ENCODE results near the gene RTBDN. TPM values are rescaled to one million over a fixed set of nuclear protein-coding genes. Genes with fewer than 3 reads are reported as not detected.

The RTBDN gene
- total and polyA plus RNA-seq, 10 of the 15 experiments (the other 5 are each of a cell fraction or from before 2014, with no cell fraction given) = 0.45 TPM; not detected in 9

GRCh38 chr19:12806242-12807081 is 27.9 kb downstream of the RTBDN start, which contains the start of gene RNASEH2A (continued):
- no peak for TF ChIP-seq CHD1 (IDR thresholded peaks at IDR 0.05; ENCODE audit: low read depth, low read length)
- TF ChIP-seq, protein P1, sequence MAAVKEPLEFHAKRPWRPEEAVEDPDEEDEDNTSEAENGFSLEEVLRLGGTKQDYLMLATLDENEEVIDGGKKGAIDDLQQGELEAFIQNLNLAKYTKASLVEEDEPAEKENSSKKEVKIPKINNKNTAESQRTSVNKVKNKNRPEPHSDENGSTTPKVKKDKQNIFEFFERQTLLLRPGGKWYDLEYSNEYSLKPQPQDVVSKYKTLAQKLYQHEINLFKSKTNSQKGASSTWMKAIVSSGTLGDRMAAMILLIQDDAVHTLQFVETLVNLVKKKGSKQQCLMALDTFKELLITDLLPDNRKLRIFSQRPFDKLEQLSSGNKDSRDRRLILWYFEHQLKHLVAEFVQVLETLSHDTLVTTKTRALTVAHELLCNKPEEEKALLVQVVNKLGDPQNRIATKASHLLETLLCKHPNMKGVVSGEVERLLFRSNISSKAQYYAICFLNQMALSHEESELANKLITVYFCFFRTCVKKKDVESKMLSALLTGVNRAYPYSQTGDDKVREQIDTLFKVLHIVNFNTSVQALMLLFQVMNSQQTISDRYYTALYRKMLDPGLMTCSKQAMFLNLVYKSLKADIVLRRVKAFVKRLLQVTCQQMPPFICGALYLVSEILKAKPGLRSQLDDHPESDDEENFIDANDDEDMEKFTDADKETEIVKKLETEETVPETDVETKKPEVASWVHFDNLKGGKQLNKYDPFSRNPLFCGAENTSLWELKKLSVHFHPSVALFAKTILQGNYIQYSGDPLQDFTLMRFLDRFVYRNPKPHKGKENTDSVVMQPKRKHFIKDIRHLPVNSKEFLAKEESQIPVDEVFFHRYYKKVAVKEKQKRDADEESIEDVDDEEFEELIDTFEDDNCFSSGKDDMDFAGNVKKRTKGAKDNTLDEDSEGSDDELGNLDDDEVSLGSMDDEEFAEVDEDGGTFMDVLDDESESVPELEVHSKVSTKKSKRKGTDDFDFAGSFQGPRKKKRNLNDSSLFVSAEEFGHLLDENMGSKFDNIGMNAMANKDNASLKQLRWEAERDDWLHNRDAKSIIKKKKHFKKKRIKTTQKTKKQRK (IDR thresholded peaks at IDR 0.05; ENCODE audit: low read depth, low read length) = no peak
- no peak for TF ChIP-seq STAT3 (IDR thresholded peaks at IDR 0.05; ENCODE audit: low read depth, low read length)

GRCh38 chr19:12804051-12804450 is 30.3 kb downstream of the RTBDN start:
- DNase-seq (ENCODE audit: low read depth, low spot score) (no peak), FAIRE-seq (no peak), ATAC-seq (no peak)
- Histone ChIP-seq H4K20me1 (ENCODE audit: control insufficient read depth, insufficient read depth) (no peaks in the 10 kb centered on the region), H3K36me3 (ENCODE audit: control insufficient read depth in 2 of 2, insufficient read depth in 2 of 2, low read length in 1 of 2) (peaks cover 0 to 1% of the 10 kb centered on the region in 2 experiments; a peak in 3 of 4 replicates), H3K27ac (ENCODE audit: control insufficient read depth, insufficient read depth) (no peak overlapping the region), H3K27me3 (replicated peaks in 1 of 2; ENCODE audit: control insufficient read depth in 2 of 2, insufficient read depth in 2 of 2, low read length in 1 of 2) (no peaks in the 10 kb centered on the region), H3K4me1 (ENCODE audit: control insufficient read depth, insufficient read depth, low read length) (peaks cover 19% of the 10 kb centered on the region), H3K4me3 (no peak overlapping the region), H3K4me2 (ENCODE audit: control insufficient read depth, insufficient read depth) (no peak overlapping the region), H3K79me2 (ENCODE audit: control insufficient read depth, insufficient read depth, low read length) (peaks cover 20% of the 10 kb centered on the region), H2AFZ (ENCODE audit: control insufficient read depth, low read depth, low read length) (no peak overlapping the region), H3K9me3 (replicated peaks; ENCODE audit: control insufficient read depth, insufficient read depth, low read length) (no peaks in the 10 kb centered on the region), H3K9ac (ENCODE audit: control insufficient read depth, insufficient read depth, low read length) (no peak overlapping the region)
- BruUV-seq (replicated peaks) = no TSS peak
- in situ Hi-C loops (cut with MboI) (no loop called here), intact Hi-C loops (cut with micrococcal nuclease; ENCODE audit: unreplicated experiment) (no loop called here)
- SMC1A ChIA-PET (ENCODE audit: uncharacterized antibody, unreplicated experiment) = interaction anchor here (0.9 kb wide), 1 partner anchor 42 kb away, joined by 3 read pairs; no protein-coding TSS in a partner anchor
- CTCF ChIA-PET = interaction anchor here (1.1 to 12.9 kb wide), 3 partner anchors 26 to 41 kb away, joined by 3 to 426 read pairs (median 18); no protein-coding TSS in a partner anchor
- 71% methylated on average over 19 of the region's 26 CpGs for WGBS (ENCODE audit: insufficient coverage, insufficient replicate concordance, low lambda C conversion rate, missing lambda C conversion rate)
- RAD21 ChIA-PET (ENCODE audit: unreplicated experiment) = no interaction called here
- POLR2A ChIA-PET = interaction anchor here (0.7 to 0.9 kb wide), 2 partner anchors 9 to 1918 kb away, joined by 5 read pairs; no protein-coding TSS in a partner anchor
- TF ChIP-seq NFYB (IDR thresholded peaks at IDR 0.05; ENCODE audit: insufficient read depth, low read depth, low read length) = no peak
- TF ChIP-seq PAX8 (IDR thresholded peaks at IDR 0.05) = no peak
- no peak for TF ChIP-seq USF1 (IDR thresholded peaks at IDR 0.05; ENCODE audit: borderline replicate concordance, extremely low read length, insufficient read depth, low read depth, low read length)
- TF ChIP-seq POU2F2 (IDR thresholded peaks at IDR 0.05; ENCODE audit: borderline replicate concordance, low read depth, low read length) = no peak
- TF ChIP-seq, protein P2, sequence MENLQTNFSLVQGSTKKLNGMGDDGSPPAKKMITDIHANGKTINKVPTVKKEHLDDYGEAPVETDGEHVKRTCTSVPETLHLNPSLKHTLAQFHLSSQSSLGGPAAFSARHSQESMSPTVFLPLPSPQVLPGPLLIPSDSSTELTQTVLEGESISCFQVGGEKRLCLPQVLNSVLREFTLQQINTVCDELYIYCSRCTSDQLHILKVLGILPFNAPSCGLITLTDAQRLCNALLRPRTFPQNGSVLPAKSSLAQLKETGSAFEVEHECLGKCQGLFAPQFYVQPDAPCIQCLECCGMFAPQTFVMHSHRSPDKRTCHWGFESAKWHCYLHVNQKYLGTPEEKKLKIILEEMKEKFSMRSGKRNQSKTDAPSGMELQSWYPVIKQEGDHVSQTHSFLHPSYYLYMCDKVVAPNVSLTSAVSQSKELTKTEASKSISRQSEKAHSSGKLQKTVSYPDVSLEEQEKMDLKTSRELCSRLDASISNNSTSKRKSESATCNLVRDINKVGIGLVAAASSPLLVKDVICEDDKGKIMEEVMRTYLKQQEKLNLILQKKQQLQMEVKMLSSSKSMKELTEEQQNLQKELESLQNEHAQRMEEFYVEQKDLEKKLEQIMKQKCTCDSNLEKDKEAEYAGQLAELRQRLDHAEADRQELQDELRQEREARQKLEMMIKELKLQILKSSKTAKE (IDR thresholded peaks at IDR 0.05; ENCODE audit: low read depth, poor library complexity, severe bottlenecking) = no peak
- no peak for TF ChIP-seq HDAC6 (IDR thresholded peaks at IDR 0.05; ENCODE audit: unreplicated experiment)
- TF ChIP-seq IKZF2 (IDR thresholded peaks at IDR 0.05) = no peak
- TF ChIP-seq ZBED1 (IDR thresholded peaks at IDR 0.05; ENCODE audit: borderline replicate concordance) = no peak
- TF ChIP-seq NR2C1 (IDR thresholded peaks at IDR 0.05) = no peak
- TF ChIP-seq MTA2 (IDR thresholded peaks at IDR 0.05; ENCODE audit: low read depth) = no peak
- TF ChIP-seq TCF12 (IDR thresholded peaks at IDR 0.05; ENCODE audit: low read depth, low read length) = no peak
- no peak for TF ChIP-seq POLR2AphosphoS2 (IDR thresholded peaks at IDR 0.05; ENCODE audit: low read depth, low read length)
- TF ChIP-seq RELA (IDR thresholded peaks at IDR 0.05; ENCODE audit: borderline replicate concordance, partially characterized antibody) = no peak
